ENCODE results near the gene DDRGK1. TPM values are rescaled to one million over a fixed set of nuclear protein-coding genes. Genes with fewer than 3 reads are reported as not detected.

The DDRGK1 gene
- total and polyA plus RNA-seq, 2 of the 8 experiments (the other 6 are each of a cell fraction or from before 2014, with no cell fraction given), result 29.4 to 42.0 TPM

- no peak overlapping the region for H2AK5ac ChIP-seq (ENCODE audit: low read depth, low read length)
- no peak overlapping the region; the same call in none of the 2 replicates for H3K18ac ChIP-seq (ENCODE audit: extremely low read depth, low read length)
- POLR2A ChIA-PET (ENCODE audit: partially characterized antibody), result interaction anchor here (0.9 to 4.5 kb wide), 5 partner anchors 11 to 66 kb away, joined by 3 to 61 read pairs (median 8); no protein-coding TSS in a partner anchor
- no peak overlapping the region for H2BK5ac ChIP-seq (ENCODE audit: low read depth, low read length)
- no peaks in the 10 kb centered on the region for H3K79me1 ChIP-seq (ENCODE audit: low read depth, low read length)
- H2BK120ac ChIP-seq (replicated peaks; ENCODE audit: low read depth, low read length), result no peak overlapping the region
- no peak overlapping the region for H2AFZ ChIP-seq (ENCODE audit: low read length)
- no peak overlapping the region; the same call in 1 of the 2 replicates for H4K8ac ChIP-seq (ENCODE audit: extremely low read depth, insufficient read depth, low read length)
- no peak overlapping the region for H3K27ac ChIP-seq (ENCODE audit: low read depth, low read length)
- peak in 1 of 2 experiments; percentile 78 for DNase-seq (ENCODE audit: low read depth in 1 of 2, low spot score in 2 of 2)
- no peak overlapping the region for H3K4ac ChIP-seq (replicated peaks; ENCODE audit: insufficient read length, low read depth, low read length)
- TF ChIP-seq CHD1 (IDR thresholded peaks at IDR 0.05; ENCODE audit: low read depth, low read length), result no peak
- TF ChIP-seq SP1 (IDR thresholded peaks at IDR 0.05; ENCODE audit: low read depth, low read length), result no peak
- TF ChIP-seq PHF8 (conservative IDR thresholded peaks at IDR 0.05; ENCODE audit: low read depth, low read length), result 0 out of 2 replicates have a peak, but pooled peaks have one; percentile 3
- no peak for TF ChIP-seq NRF1 (IDR thresholded peaks at IDR 0.05; ENCODE audit: low read depth, low read length)
- TF ChIP-seq SUZ12 (IDR thresholded peaks at IDR 0.05; ENCODE audit: low read length), result peak; percentile 75
- 0 out of 4 replicates have a peak, but pooled peaks of 1 of the 2 experiments have one; percentile 2 for TF ChIP-seq HDAC2 (IDR thresholded peaks at IDR 0.05; ENCODE audit: borderline replicate concordance in 1 of 2, low read depth in 2 of 2, low read length in 2 of 2)
- peak; percentile 57 for TF ChIP-seq EZH2 (IDR thresholded peaks at IDR 0.05; ENCODE audit: low read depth, low read length, severe bottlenecking)
- no peak for TF ChIP-seq CBX8 (IDR thresholded peaks at IDR 0.05; ENCODE audit: borderline replicate concordance, low read depth, low read length)
- TF ChIP-seq CTBP2 (IDR thresholded peaks at IDR 0.05; ENCODE audit: borderline replicate concordance, insufficient read depth, insufficient read length, low read length), result peak; percentile 17
- peak; percentile 36 for TF ChIP-seq KDM4A (IDR thresholded peaks at IDR 0.05; ENCODE audit: low read depth, low read length, severe bottlenecking)
- peaks cover 0 to 19% (median 7%) of the 10 kb centered on the region in 4 experiments; a peak in 6 of 7 replicates for H3K4me1 ChIP-seq (replicated peaks in 1 of 4; ENCODE audit: control insufficient read depth in 3 of 4, insufficient read depth in 4 of 4, low read length in 3 of 4)
- CTCF ChIA-PET (ENCODE audit: partially characterized antibody), result interaction anchor here (0.7 to 6.2 kb wide), 4 partner anchors 12 to 127 kb away, joined by 3 to 47 read pairs (median 14); no protein-coding TSS in a partner anchor
- H2BK20ac ChIP-seq (ENCODE audit: low read length), result no peak overlapping the region
- peaks cover 16% of the 10 kb centered on the region; the same call in 1 of the 2 replicates for H3K23me2 ChIP-seq (ENCODE audit: low read depth, low read length)
- 4% methylated on average over 23 of the region's 59 CpGs; no CpG with 5 or more reads in 1 of the 2 experiments for WGBS, 2 experiments (ENCODE audit: extremely low coverage in 1 of 2, insufficient coverage in 1 of 2, insufficient read length in 1 of 2, insufficient replicate concordance in 2 of 2, low coverage in 1 of 2, low lambda C conversion rate in 2 of 2, missing lambda C conversion rate in 1 of 2)
- H3K56ac ChIP-seq (replicated peaks; ENCODE audit: insufficient read length, low read depth, low read length), result no peak overlapping the region
- peaks cover 13 to 40% (median 35%) of the 10 kb centered on the region in 4 experiments for H3K27me3 ChIP-seq (replicated peaks in 1 of 4; ENCODE audit: control insufficient read depth in 3 of 4, extremely low read depth in 1 of 4, insufficient read depth in 3 of 4, low read length in 3 of 4)
- H3K9me3 ChIP-seq (ENCODE audit: insufficient read depth in 2 of 2, low read depth in 1 of 2, low read length in 1 of 2), result no peaks in the 10 kb centered on the region
- H4K20me1 ChIP-seq (replicated peaks in 1 of 2; ENCODE audit: control insufficient read depth in 1 of 2, insufficient read depth in 2 of 2, low read length in 2 of 2), result peaks cover 0 to 11% of the 10 kb centered on the region in 2 experiments
- no peak overlapping the region for H2BK15ac ChIP-seq (ENCODE audit: low read length)
- no peak overlapping the region for H3K23ac ChIP-seq (ENCODE audit: insufficient read length)
- H3K14ac ChIP-seq (ENCODE audit: insufficient read length), result no peak overlapping the region
- peaks cover 0 to 5% (median 0%) of the 10 kb centered on the region in 4 experiments; a peak in 1 of 8 replicates for H3K36me3 ChIP-seq (ENCODE audit: control insufficient read depth in 2 of 4, insufficient read depth in 4 of 4, low read length in 3 of 4)
- FAIRE-seq, result no peak
- H3K4me2 ChIP-seq (ENCODE audit: insufficient read depth in 1 of 2, low read depth in 2 of 2, low read length in 2 of 2), result peak overlapping the region; percentile 87 to 99
- peak overlapping the region in 3 of 4 experiments; percentile 11 to 20 (median 13); a peak in 1 of 7 replicates for H3K9ac ChIP-seq (replicated peaks in 1 of 4; ENCODE audit: extremely low read depth in 1 of 4, low read depth in 3 of 4, low read length in 3 of 4)
- H4K5ac ChIP-seq (ENCODE audit: insufficient read length, low read depth, low read length), result no peak overlapping the region
- H2BK12ac ChIP-seq (ENCODE audit: low read depth, low read length), result no peak overlapping the region
- no peak overlapping the region for H4K91ac ChIP-seq (replicated peaks; ENCODE audit: insufficient read length, low read length)
- H3K79me2 ChIP-seq (ENCODE audit: control insufficient read depth in 1 of 2, insufficient read depth in 2 of 2, low read length in 2 of 2), result no peaks in the 10 kb centered on the region
- peak overlapping the region; percentile 47 to 79 (median 76) for H3K4me3 ChIP-seq (ENCODE audit: extremely low read depth in 1 of 4, insufficient read depth in 2 of 4, low read depth in 3 of 4, low read length in 4 of 4)
Observed at GRCh38 chr20:3237958-3238615, 33.6 kb upstream of the DDRGK1 start.
